Measurements from ENCODE around the gene B3GALT4.

B3GALT4 gene

DNA sequence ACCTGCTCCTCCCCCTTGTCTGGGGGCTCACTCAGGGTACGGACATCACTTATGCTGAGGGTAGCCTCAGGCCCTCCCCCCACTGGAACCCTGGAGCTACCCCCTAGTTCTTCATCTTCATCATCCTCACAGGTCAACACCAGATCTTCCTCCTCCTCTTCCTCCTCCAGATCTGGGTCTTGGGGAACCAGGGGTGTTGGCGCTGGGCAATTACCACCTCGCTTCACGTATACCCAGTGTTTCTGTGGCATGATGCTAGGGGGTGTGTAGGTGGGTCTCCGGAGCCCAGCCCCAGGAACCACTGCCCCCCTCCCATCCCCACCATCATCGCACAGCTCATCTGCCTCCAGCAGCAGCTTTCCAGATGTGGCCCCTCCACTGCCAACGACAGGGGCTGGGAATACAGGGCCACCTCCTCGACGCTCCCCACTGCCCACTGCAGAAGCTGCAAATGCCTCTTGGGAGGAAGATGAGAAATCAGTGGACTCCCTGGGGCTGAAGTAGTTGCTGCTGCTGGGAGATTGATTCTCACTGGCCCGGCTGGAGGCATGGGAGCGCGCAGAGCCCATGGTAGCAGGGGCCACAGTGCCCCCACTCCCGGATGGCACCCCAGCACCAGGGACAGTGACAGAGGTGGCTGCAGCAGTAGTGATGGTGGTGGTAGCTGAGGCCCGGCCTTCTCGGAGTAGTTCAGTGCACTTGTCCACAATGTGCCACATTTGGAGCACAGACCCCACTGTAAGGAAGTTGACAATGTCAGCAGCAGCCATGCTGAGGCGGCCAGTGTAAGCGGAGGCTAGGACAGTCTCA is 39.1 kb downstream of the B3GALT4 start:
- no peak for DNase-seq (ENCODE audit: low read depth)

DNA sequence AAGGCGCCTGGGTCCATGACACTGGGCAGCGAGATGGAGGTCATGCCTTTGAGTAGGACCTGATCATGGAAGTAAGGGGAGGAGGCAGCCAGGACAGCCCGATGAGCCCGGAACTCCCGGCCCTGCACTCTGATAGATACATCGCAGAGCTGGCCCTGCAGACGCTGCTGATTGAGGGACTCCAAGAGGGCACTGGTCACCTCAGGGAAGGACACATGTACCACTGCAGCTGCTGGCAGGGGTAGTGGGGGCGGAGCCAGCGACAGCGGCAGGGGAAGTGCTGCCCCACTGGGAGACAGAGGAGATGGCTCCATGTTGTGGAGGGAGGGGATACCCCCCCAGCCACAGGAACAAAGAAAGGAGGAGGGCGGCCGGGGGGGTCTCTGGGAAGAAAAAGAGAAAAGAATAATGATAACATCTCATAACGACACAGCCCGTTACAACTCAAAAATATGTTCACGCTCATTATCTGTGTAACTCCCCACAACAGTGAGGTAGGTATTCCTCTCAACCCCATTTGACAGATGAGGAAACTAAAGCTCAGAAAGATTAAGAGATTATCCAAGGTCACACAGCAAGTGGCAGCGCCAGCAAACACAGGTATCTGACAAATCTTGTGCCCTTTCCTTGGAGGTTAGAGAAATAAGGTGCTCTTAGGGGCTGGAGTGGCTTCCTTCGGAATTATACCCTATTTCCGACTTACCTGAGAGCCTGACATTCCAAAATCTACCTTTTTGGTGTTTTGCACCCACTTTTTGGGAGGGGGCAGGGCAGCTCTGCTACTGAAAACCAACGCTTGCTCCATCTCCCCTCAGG is 39.9 kb downstream of the B3GALT4 start:
- no peak for DNase-seq (ENCODE audit: low read depth)

DNA sequence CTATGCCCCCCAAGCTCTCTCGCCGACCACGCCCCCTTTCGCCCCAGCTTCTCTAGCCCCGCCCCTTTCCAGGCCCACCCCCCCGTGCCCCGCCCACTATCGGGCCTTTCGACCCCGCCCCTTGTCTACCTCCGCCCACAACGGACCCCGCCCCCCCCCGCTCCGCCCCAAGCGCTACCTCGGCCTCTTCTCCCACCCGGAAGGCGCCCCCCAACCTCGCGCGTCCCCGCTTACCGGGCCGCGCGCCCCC is 40.4 kb downstream of the B3GALT4 start:
- no peak for DNase-seq (ENCODE audit: low read depth)

DNA sequence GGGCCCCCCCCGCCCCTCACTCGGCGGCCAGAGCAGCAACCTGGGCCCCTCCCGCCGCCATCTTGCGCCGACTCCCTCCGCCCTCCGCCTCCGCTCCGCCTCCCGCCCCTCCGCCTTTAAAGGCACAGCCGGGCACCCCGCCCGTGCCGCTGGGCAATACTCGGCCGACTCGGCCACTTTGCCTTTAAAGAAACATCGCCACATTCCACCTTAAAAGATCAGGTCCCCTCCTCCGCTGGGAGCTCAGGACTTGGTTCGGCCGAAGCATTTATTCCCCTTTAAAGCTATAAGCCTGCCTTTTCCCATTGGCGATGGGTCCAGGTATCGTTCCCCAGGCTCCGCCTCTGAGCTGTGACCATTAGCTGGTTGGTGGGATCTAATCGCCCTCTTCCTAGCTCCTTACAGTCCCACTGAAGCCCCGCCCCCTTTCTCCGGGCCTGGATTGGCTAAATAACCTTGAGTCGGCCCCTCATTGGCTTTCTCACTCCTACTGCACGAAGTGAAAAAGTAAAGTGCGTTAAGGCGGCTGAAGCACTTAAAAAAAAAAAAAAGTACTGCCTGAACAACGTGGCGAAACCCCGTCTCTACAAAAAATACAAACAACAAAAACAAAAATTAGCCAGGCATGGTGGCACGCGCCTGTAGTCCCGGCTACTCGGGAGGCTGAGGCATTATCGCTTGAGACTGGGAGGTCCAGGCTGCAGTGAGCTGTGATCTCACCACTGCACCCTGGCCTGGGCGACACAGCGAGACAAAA is 40.9 kb downstream of the B3GALT4 start, which contains the start of gene ZBTB22:
Gene ZBTB22, minus strand, starts transcription at position 76 of the 757 bp plus-strand sequence. CDS start 828 bp downstream, outside the sequence.
- DNase-seq (ENCODE audit: low read depth): peak; percentile 89

DNA sequence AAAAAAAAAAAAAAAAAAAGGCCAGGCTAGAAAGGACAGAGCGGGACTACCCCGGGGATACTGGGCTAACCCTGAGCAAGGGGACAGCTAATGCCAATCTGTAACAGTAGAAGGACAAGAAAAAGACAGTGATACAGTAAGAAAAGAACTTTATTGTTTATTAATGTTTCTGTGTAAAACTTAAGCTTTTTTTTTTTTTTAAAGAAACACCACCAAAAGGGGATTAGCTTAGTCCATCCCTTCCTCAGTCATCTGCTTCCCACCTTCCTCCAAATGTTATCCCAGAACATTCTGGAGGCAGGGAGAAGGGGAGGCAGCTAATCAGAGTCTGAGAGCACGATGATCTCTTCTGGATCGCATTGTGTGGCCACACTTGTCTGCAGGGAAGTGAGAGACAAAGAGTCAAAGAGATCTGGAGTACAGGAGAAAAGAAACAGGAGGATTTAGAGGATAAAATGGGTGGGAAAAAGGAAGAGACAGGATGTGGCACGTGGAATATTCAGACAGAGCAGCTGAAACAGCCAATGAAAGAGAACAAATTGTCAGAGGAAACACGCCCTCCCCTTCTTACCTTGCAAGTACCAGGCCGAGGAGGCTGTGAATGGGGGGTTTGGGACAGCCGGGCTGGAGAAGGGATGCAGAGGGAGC is 41.6 kb downstream of the B3GALT4 start:
- no peak for DNase-seq (ENCODE audit: low read depth)

DNA sequence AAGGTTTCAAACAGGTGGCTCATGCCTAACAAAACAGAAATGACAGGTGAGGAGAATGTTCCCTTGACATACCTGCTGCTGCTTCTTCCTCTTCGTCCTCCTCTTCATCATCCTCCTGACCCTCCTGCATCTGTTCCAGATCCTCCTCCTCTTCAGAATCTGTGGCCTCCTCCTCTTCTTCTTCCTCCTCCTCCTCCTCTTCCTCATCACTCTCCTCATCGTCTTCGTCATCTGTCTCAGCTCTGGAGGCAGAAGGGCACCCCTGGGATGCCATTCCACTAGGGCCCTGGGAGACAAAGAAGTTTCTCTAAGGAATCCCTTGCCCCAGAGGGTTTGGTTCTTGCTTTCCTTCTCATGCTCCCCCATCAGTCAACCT is 43.0 kb downstream of the B3GALT4 start:
- no peak for DNase-seq (ENCODE audit: low read depth)

DNA sequence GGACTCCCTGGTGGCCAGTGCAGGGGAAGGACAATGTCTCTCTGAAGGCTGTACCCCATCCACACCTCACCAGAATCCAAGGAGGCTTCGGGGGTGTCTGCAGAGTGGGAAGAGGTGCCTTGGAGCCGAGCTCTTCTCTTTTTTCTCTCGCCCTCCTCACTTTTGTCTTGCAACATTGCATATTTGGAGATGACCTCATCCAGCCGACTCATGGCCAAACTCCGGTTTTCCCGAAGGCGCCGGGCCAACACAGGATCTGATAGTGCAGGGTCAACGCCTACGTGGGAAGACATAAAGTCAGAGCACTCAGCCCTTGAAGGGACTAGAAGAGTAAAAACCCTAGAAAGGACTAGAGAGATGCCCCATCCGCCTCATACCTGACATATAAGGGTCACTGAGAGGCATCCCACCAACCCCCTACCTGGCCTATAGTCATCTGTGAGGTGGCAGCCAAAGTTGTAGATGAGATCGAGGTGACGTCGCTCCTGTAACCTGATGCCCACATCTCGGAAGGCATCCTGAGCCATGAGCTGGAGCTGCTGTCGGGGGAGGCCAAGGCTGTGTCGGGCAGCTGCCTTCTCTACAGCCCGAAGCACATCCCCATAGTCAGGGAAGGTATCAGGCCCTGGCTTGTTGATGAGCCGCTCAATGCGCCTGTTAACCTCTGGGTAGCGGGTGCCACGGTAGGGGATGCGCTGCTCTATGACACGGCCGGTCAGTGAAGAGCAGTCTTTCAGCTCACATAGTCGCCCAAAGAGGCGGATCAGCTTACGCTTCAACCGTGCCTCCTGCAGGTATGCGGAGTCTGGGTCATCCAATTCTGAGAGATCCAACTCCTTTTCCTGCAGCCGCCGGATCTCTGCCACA is 43.6 kb downstream of the B3GALT4 start:
- no peak for DNase-seq (ENCODE audit: low read depth)

DNA sequence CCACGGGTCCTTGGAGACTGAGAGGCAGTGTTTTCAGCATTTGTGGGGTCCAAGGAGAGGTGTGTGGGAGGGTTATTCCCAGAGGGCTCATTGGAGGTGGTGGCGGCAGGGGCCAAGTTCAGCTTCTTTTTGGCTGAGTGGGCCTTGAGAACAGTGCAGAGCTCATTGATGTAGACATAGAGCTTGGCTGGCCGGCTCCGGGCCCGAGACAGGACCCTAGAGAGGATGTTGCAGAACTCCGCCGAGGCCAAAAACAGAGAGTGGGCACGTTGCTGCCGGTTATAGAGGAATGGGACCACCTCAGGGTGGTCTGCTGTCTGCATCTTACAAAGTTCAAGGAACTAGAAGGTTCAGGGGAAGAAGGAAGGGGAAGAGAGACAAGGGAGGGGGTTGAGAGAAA is 44.3 kb downstream of the B3GALT4 start:
- no peak for DNase-seq (ENCODE audit: low read depth)

DNA sequence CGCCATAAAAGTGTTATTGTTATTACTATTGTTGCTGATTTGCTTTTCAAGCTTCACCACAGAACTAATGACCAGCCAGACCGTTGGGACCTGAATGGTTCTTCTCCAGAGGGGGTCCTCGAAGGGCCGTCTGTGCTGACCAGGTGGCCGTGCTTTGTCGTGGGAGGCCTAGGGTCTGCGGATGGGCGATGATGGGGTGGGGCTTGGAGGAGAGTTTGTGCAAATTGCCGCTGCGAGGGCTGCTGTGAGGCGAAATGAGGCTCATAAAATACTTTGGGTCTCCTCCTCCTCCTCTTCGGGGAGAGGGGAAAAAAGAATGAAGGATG is 46.7 kb downstream of the B3GALT4 start:
- no peak for DNase-seq (ENCODE audit: low read depth)

DNA sequence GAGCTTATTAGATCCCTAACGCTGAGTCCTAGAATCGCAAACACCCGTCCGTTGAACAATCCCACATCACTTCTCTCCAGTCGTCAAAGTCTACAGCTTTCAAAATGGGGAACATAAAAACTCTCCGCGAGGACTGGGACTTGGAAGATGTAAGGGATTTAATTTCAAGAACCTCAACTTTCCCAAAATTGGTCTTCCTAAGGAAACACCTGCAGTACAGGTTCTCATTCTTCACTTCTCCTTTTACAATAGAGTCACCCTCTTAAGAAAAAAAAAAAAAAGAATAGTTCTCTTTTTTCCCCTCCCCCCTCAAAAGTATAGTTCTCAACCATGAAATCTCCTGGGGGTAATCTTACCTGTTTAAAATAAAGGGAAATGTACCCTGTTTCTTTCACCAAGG is 47.2 kb downstream of the B3GALT4 start:
- DNase-seq (ENCODE audit: low read depth): no peak
